Lower lobe of right lung (tissue), 2 donors: ENCODE measurements around the gene ABCC10. TPM values are rescaled to one million over a fixed set of nuclear protein-coding genes. Genes with fewer than 3 reads are reported as not detected.
"Not testable (repeated sequence)": the region's sequence is repeated elsewhere in the genome, so short reads cannot be mapped to it uniquely, and the experiment has no call there.

Source experiments
- ATAC-seq, 2 donors: fragments of 200-7000 bp; cut with Tn5 transposase; one replicate each; pipeline ENCODE4 v1.9.1; 2020 to 2022; ENCODE audit warnings: mild to moderate bottlenecking in 2 of 2, moderate library complexity in 2 of 2
- DNase-seq: peaks from one replicate; pipeline ENCODE4 v3.0.0-alpha.2; 2020
- H3K27ac ChIP-seq: fragments of 200-600 bp; one replicate; pipeline ENCODE4 v1.8.0; 2022
- H3K27me3 ChIP-seq: fragments of 200-600 bp; one replicate; pipeline ENCODE4 v1.8.0; 2022; ENCODE audit warnings: low read depth
- H3K36me3 ChIP-seq: fragments of 200-600 bp; one replicate; pipeline ENCODE4 v1.8.0; 2022; ENCODE audit warnings: mild to moderate bottlenecking
- H3K4me1 ChIP-seq: fragments of 200-600 bp; one replicate; pipeline ENCODE4 v1.8.0; 2022
- H3K4me3 ChIP-seq: fragments of 200-600 bp; one replicate; pipeline ENCODE4 v1.8.0; 2022; ENCODE audit warnings: mild to moderate bottlenecking
- H3K9me3 ChIP-seq: fragments of 200-600 bp; one replicate; pipeline ENCODE4 v1.8.0; 2022
- intact Hi-C: fragments of 100-400 bp; cut with DNase I; formaldehyde crosslinking; loops from one replicate; pipeline ENCODE4 v1.11.0; 2022
- total RNA-seq: library from RNA; stranded (reverse); fragmentation: NEBNext Ultra II Directional; extraction: Animal tissue kit (Norgen Biotek cat#: 25700); gene quantifications from one replicate; pipeline ENCODE4 v1.2.1, GENCODE V29; 2021
- TF ChIP-seq, protein P1 (sequence below): fragments of 200-600 bp; IDR thresholded peaks from one replicate; pipeline ENCODE4 v1.8.0; 2022; ENCODE audit warnings: antibody characterized with exemption, mild to moderate bottlenecking
- donor health status: DM: no; HTN: yes; CAD: no; lungs with severe emphysema.

ABCC10 gene
- total RNA-seq, 1 donor from 2014 or later = 34.4 TPM

DNA sequence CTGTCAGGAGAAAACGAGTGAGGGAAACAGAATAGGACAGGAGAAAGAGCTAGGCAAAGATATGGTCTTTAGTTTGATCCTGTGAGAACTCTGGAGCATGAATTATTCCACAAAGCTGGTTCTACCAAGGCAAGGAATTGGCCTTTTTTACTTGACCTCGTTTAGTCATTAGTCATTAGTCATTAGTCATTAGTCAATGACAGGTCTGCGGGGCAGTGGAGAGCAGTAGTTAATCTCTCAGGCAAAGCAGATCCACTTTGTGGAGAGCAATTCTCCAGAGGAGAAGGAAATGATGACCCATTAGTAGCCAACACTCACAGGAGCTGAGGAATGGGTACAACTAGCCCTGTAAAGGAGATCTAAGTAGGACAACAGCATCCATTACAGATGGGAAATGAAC is 22.0 kb upstream of the ABCC10 start:
- H3K9me3 ChIP-seq = no peaks in the 10 kb centered on the region
- DNase-seq (no peak), ATAC-seq (no peak)
- H3K4me3 ChIP-seq = no peak overlapping the region
- H3K27me3 ChIP-seq = peaks cover 3% of the 10 kb centered on the region
- H3K36me3 ChIP-seq = no peaks in the 10 kb centered on the region
- intact Hi-C loops = no loop called here
- no peak overlapping the region for H3K27ac ChIP-seq
- no peaks in the 10 kb centered on the region for H3K4me1 ChIP-seq
- TF ChIP-seq, protein P1, sequence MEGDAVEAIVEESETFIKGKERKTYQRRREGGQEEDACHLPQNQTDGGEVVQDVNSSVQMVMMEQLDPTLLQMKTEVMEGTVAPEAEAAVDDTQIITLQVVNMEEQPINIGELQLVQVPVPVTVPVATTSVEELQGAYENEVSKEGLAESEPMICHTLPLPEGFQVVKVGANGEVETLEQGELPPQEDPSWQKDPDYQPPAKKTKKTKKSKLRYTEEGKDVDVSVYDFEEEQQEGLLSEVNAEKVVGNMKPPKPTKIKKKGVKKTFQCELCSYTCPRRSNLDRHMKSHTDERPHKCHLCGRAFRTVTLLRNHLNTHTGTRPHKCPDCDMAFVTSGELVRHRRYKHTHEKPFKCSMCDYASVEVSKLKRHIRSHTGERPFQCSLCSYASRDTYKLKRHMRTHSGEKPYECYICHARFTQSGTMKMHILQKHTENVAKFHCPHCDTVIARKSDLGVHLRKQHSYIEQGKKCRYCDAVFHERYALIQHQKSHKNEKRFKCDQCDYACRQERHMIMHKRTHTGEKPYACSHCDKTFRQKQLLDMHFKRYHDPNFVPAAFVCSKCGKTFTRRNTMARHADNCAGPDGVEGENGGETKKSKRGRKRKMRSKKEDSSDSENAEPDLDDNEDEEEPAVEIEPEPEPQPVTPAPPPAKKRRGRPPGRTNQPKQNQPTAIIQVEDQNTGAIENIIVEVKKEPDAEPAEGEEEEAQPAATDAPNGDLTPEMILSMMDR = no peak

DNA sequence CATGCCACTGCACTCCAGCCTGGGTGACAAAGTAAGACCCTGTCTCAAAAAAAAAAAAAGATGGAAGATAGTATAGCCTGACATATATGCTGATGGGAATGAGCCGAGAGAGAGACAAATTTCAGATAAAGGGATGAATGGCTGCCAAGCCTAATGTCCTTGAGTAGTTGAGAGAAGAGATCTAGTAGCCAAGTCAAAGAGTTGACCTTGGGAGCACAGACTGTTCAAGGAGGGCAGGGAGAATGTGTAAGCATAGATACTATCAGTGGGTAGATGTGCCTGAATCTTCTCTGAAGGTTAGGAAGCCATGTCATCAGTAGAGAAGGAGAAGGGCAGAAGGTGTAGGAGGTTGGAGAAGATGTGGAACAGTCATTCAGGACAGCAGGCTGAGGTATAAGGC is 20.0 kb upstream of the ABCC10 start:
- intact Hi-C loops = no loop called here
- H3K27me3 ChIP-seq = peaks cover 3% of the 10 kb centered on the region
- TF ChIP-seq, protein P1 = no peak
- no peak for DNase-seq
- no peaks in the 10 kb centered on the region for H3K9me3 ChIP-seq
- no peaks in the 10 kb centered on the region for H3K4me1 ChIP-seq
- H3K36me3 ChIP-seq = no peaks in the 10 kb centered on the region
- no peak overlapping the region for H3K27ac ChIP-seq
- H3K4me3 ChIP-seq = no peak overlapping the region
- no peak for ATAC-seq

DNA sequence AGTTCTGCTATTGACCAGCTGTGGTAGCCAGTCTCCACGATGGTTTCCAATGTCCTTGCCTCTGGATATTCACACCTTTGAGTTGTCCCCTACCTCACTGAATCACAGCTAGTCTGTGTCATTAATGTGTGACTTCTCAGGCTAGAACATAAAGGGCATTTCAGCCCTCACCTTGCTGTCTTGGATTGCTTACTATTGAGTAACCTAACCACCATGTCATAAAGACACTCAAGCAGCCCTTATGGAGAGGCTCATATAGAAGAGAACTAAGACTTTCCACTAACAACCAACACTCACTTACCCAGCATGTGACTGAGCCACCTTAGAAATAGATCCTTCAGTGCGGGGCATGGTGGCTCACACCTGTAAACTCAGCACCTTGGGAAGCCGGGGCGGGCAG is 19.1 kb upstream of the ABCC10 start:
- Histone ChIP-seq H3K27me3 (peaks cover 3% of the 10 kb centered on the region), H3K4me1 (no peaks in the 10 kb centered on the region), H3K4me3 (no peak overlapping the region), H3K9me3 (no peaks in the 10 kb centered on the region), H3K27ac (no peak overlapping the region), H3K36me3 (no peaks in the 10 kb centered on the region)
- ATAC-seq = no peak
- intact Hi-C loops = no loop called here
- DNase-seq = no peak
- TF ChIP-seq, protein P1 = no peak

DNA sequence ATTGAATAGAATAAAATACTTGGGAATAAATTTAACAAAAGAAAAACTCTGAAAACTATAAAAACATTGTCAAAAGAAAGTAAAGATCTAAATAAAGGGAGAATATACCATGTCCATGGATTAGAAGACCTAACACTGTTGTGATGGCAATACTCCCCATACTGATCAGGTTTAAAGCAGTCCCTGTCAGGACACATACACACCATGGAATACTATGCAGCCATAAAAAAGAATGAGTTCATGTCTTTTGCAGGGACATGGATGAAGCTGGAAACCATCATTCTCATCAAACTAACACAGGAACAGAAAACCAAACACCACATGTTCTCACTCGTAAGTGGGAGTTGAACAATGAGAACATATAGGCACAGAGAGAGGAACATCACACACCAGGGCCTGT is 16.6 kb upstream of the ABCC10 start:
- H3K4me1 ChIP-seq, H3K9me3 ChIP-seq, H3K27me3 ChIP-seq, H3K4me3 ChIP-seq, H3K27ac ChIP-seq, DNase-seq, H3K36me3 ChIP-seq, intact Hi-C loops, ATAC-seq: not testable (repeated sequence)

DNA sequence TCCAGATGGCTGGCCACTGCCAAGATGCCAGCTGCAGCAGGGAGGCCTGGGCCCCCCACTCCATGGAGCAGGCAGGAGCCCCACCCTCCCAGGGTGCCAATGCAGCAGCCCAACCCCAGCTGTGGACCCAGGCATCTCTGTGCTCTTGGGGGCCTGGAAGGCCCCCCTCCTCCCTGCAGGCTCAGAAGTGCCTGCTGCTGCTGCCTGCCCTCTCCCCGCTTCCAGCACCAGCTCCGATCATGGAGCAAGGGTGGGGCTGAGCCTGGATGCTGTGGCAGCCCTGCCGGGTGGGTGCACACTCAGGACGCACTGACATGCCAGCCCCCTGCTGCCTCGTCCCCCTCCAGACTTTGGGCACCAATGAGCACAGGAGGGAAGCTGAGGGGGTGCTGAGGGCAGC is 14.8 kb upstream of the ABCC10 start:
- no peak for ATAC-seq

DNA sequence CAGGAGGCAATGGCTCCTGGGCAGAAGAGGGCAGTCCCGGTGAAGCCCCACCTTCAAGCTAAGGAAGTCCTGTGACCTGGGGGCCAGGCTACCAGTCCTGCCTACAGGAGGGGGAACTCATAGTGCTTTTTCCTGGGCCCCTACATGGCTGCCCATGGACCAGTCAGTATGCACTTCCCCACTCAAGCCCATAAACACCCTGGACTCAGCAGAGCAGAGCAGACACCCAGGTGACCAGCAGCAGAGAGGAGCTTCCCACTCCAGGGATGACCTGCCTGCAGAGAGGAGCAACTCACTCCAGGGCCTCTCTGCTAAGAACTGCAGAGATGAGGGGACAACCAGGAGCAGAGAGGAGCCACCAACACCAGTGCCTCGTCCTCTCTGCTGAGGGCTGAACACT is 14.3 kb upstream of the ABCC10 start:
- Histone ChIP-seq H3K9me3 (no peaks in the 10 kb centered on the region), H3K27me3 (no peaks in the 10 kb centered on the region), H3K4me3 (no peak overlapping the region), H3K4me1 (no peaks in the 10 kb centered on the region), H3K36me3 (no peaks in the 10 kb centered on the region), H3K27ac (no peak overlapping the region)
- TF ChIP-seq, protein P1 = no peak
- no peak for DNase-seq
- ATAC-seq = no peak
- intact Hi-C loops = no loop called here

More for the DNA sequence above, 14.8 kb upstream of the ABCC10 start:
- Histone ChIP-seq H3K27ac (no peak overlapping the region), H3K4me3 (no peak overlapping the region), H3K9me3 (no peaks in the 10 kb centered on the region), H3K36me3 (no peaks in the 10 kb centered on the region), H3K4me1 (no peaks in the 10 kb centered on the region), H3K27me3 (peaks cover 3% of the 10 kb centered on the region)
- intact Hi-C loops = no loop called here
- DNase-seq = no peak
- TF ChIP-seq, protein P1 = no peak

DNA sequence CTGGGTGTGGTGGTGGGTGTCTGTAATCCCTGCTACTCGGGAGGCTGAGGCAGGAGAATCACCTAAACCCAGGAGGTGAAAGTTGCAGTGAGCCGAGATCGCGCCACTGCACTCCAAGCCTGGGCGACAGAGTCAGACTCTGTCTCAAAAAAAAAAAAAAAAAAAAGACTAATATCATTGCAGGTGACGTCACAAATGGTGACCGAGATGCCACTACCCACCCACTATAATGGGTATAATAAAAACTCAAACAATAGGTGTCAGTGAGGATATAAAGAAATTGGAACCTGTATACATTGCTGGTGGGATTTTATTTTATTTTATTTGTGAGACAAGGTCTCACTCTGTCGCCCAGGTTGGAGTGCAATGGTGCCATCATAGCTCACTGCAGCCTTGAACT is 12.1 kb upstream of the ABCC10 start:
- H3K36me3 ChIP-seq, H3K4me3 ChIP-seq, H3K4me1 ChIP-seq, intact Hi-C loops, DNase-seq, H3K27ac ChIP-seq, H3K27me3 ChIP-seq, ATAC-seq, H3K9me3 ChIP-seq: not testable (repeated sequence)
